ENCODE results near the gene TMC4. TPM values are rescaled to one million over a fixed set of nuclear protein-coding genes. Genes with fewer than 3 reads are reported as not detected.

TMC4 gene
- total and polyA plus RNA-seq, 2 donors (not counting 1 experiment from before 2014, with no cell fraction given), result 0.25 to 0.33 TPM

DNA sequence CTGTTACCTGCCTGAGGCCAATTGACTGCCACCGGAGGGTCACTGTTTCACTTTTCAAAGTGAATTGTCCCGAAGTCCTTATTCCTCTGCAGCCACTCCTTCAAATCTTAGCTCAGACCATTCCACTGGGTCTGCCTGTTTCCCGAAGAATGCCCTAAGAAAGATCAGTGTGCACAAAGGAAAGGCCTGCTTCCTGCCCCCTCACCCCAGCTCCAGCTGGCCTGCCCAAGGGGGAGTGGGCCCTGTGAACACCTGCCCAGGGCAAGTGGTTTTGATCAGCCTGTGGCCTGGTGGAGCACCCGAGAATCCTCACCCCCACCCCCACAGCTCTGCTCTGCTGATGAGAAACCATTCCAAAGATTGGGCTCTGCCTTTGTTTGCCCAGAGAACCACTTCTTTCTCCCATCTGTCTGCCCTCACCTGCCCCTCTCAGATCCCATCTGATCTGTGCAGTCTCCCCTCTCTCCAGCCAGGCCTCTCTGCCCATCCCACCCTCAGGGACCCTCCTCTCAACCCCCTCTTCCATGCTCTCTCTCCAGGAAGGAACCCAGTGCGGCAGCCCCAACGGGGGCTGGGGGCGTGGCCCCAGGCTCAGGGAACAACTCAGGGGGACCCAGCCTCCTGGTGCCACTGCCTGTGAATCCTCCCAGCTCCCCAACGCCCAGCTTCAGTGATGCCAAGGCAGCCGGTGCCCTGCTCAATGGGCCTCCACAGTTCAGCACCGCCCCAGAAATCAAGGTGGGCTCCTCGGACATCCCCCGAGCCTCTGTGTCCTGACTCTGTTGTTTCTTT, 23.7 kb downstream of the TMC4 start:
- peaks cover 55% of the 10 kb centered on the region for H3K36me3 ChIP-seq (ENCODE audit: control insufficient read depth, insufficient read depth, low read length)
- no peak overlapping the region for H2AFZ ChIP-seq (ENCODE audit: low read length)

DNA sequence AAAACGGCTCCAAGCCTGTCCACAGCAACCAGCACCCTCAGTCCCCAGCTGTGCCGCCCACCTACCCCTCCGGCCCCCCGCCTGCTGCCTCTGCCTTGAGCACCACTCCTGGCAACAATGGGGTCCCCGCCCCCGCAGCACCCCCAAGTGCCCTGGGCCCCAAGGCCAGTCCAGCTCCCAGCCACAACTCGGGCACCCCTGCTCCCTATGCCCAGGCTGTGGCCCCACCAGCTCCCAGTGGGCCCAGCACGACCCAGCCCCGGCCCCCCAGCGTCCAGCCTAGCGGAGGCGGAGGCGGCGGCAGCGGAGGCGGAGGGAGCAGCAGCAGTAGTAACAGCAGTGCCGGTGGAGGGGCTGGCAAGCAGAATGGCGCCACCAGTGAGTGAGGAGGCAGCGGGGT, 24.8 kb downstream of the TMC4 start:
- TF ChIP-seq, protein P1, sequence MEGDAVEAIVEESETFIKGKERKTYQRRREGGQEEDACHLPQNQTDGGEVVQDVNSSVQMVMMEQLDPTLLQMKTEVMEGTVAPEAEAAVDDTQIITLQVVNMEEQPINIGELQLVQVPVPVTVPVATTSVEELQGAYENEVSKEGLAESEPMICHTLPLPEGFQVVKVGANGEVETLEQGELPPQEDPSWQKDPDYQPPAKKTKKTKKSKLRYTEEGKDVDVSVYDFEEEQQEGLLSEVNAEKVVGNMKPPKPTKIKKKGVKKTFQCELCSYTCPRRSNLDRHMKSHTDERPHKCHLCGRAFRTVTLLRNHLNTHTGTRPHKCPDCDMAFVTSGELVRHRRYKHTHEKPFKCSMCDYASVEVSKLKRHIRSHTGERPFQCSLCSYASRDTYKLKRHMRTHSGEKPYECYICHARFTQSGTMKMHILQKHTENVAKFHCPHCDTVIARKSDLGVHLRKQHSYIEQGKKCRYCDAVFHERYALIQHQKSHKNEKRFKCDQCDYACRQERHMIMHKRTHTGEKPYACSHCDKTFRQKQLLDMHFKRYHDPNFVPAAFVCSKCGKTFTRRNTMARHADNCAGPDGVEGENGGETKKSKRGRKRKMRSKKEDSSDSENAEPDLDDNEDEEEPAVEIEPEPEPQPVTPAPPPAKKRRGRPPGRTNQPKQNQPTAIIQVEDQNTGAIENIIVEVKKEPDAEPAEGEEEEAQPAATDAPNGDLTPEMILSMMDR (conservative IDR thresholded peaks at IDR 0.05 in 1 of 2, IDR thresholded peaks at IDR 0.05 in 1 of 2; ENCODE audit: low read depth in 1 of 2, low read length in 2 of 2), result no peak
- TF ChIP-seq EZH2 (IDR thresholded peaks at IDR 0.05; ENCODE audit: low read length, missing control alignments), result no peak
- peaks cover 55% of the 10 kb centered on the region for H3K36me3 ChIP-seq (ENCODE audit: control insufficient read depth, insufficient read depth, low read length)
- no peaks in the 10 kb centered on the region for H3K27me3 ChIP-seq (ENCODE audit: control insufficient read depth, insufficient read depth, low read length)
- peaks cover 2% of the 10 kb centered on the region for H3K4me1 ChIP-seq (ENCODE audit: control insufficient read depth, extremely low read depth, insufficient read depth, low read length)
- no peaks in the 10 kb centered on the region for H3K9me3 ChIP-seq (ENCODE audit: control insufficient read depth, insufficient read depth, low read depth, low read length)
- no peak overlapping the region for H3K27ac ChIP-seq (ENCODE audit: insufficient read depth, low read length)
- no peak for DNase-seq (ENCODE audit: low read depth in 2 of 2)
- H3K4me2 ChIP-seq (ENCODE audit: extremely low read depth, insufficient read depth, low read length), result no peak overlapping the region
- H3K9ac ChIP-seq (ENCODE audit: insufficient read depth, low read length), result no peak overlapping the region
- no peak overlapping the region for H3K4me3 ChIP-seq (replicated peaks in 1 of 4; ENCODE audit: control extremely low read depth in 1 of 4, insufficient read depth in 1 of 4, low read depth in 3 of 4, low read length in 4 of 4)
- no peaks in the 10 kb centered on the region for H4K20me1 ChIP-seq (ENCODE audit: control insufficient read depth, extremely low read depth, insufficient read depth, low read length)
- H3K79me2 ChIP-seq (ENCODE audit: control insufficient read depth, insufficient read depth, low read length), result no peaks in the 10 kb centered on the region
- H2AFZ ChIP-seq (ENCODE audit: low read length), result no peak overlapping the region

More for the DNA sequence above, 23.7 kb downstream of the TMC4 start:
- Histone ChIP-seq H3K4me1 (ENCODE audit: control insufficient read depth, extremely low read depth, insufficient read depth, low read length) (peaks cover 7% of the 10 kb centered on the region), H3K4me3 (replicated peaks in 1 of 4; ENCODE audit: control extremely low read depth in 1 of 4, insufficient read depth in 1 of 4, low read depth in 3 of 4, low read length in 4 of 4) (no peak overlapping the region), H3K27me3 (ENCODE audit: control insufficient read depth, insufficient read depth, low read length) (no peaks in the 10 kb centered on the region), H3K9ac (ENCODE audit: insufficient read depth, low read length) (no peak overlapping the region), H3K4me2 (ENCODE audit: extremely low read depth, insufficient read depth, low read length) (no peak overlapping the region), H3K9me3 (ENCODE audit: control insufficient read depth, insufficient read depth, low read depth, low read length) (no peaks in the 10 kb centered on the region), H3K79me2 (ENCODE audit: control insufficient read depth, insufficient read depth, low read length) (no peaks in the 10 kb centered on the region), H3K27ac (ENCODE audit: insufficient read depth, low read length) (no peak overlapping the region), H4K20me1 (ENCODE audit: control insufficient read depth, extremely low read depth, insufficient read depth, low read length) (no peaks in the 10 kb centered on the region)
- TF ChIP-seq, protein P1 (conservative IDR thresholded peaks at IDR 0.05 in 1 of 2, IDR thresholded peaks at IDR 0.05 in 1 of 2; ENCODE audit: low read depth in 1 of 2, low read length in 2 of 2), result no peak
- TF ChIP-seq EZH2 (IDR thresholded peaks at IDR 0.05; ENCODE audit: low read length, missing control alignments), result no peak
- no peak for DNase-seq (ENCODE audit: low read depth in 2 of 2)

DNA sequence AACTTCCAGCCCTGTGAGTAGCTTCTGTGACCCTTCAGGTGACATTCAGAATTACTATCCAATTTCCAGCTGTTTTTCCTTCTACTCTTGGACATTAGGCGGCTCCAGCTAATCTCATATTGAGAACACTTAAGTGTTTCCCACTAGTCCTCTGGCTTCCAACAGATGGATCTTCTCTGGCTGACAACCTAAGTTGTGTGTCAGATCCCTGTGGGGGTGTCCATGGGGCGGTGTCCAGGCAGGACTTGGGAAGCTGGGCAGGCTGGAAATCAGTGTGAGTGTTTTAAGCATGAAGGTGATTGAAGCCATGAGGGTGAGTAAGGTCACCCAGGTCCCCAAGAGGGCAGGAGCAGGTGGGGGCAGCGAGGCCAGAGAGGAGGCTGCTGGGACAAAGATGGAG, 25.3 kb downstream of the TMC4 start:
- H3K27ac ChIP-seq (ENCODE audit: insufficient read depth, low read length), result no peak overlapping the region
- no peak overlapping the region for H3K4me2 ChIP-seq (ENCODE audit: extremely low read depth, insufficient read depth, low read length)
- H3K27me3 ChIP-seq (ENCODE audit: control insufficient read depth, insufficient read depth, low read length), result no peaks in the 10 kb centered on the region
- no peaks in the 10 kb centered on the region for H3K9me3 ChIP-seq (ENCODE audit: control insufficient read depth, insufficient read depth, low read depth, low read length)
- no peak overlapping the region for H3K4me3 ChIP-seq (replicated peaks in 1 of 4; ENCODE audit: control extremely low read depth in 1 of 4, insufficient read depth in 1 of 4, low read depth in 3 of 4, low read length in 4 of 4)
- TF ChIP-seq, protein P1 (conservative IDR thresholded peaks at IDR 0.05 in 1 of 2, IDR thresholded peaks at IDR 0.05 in 1 of 2; ENCODE audit: low read depth in 1 of 2, low read length in 2 of 2), result no peak
- no peak for TF ChIP-seq EZH2 (IDR thresholded peaks at IDR 0.05; ENCODE audit: low read length, missing control alignments)
- DNase-seq (ENCODE audit: low read depth in 2 of 2), result peak in 1 of 2 donors; percentile 61
- H3K36me3 ChIP-seq (ENCODE audit: control insufficient read depth, insufficient read depth, low read length), result peaks cover 55% of the 10 kb centered on the region
- no peak overlapping the region for H2AFZ ChIP-seq (ENCODE audit: low read length)
- no peaks in the 10 kb centered on the region for H4K20me1 ChIP-seq (ENCODE audit: control insufficient read depth, extremely low read depth, insufficient read depth, low read length)
- no peak overlapping the region for H3K9ac ChIP-seq (ENCODE audit: insufficient read depth, low read length)
- no peaks in the 10 kb centered on the region for H3K4me1 ChIP-seq (ENCODE audit: control insufficient read depth, extremely low read depth, insufficient read depth, low read length)
- H3K79me2 ChIP-seq (ENCODE audit: control insufficient read depth, insufficient read depth, low read length), result peaks cover 4% of the 10 kb centered on the region
